Adrenal gland (tissue), 5 donors: ENCODE measurements around the gene TMEM129.

ENCODE experiments used
- CTCF ChIP-seq, 6 experiments: fragments of 450-650 bp in 4 of 6; fragments of 200-600 bp in 2 of 6; sonication (generic) in 1 of 6; IDR thresholded peaks; 1 replicate in 5 of 6; 2 replicates in 1 of 6; pipeline versions ENCODE4 v1.5.1 to v1.8.0; 2016 to 2021; ENCODE audit warnings: antibody characterized with exemption in 6 of 6, mild to moderate bottlenecking in 2 of 6, moderate library complexity in 1 of 6
- POLR2A ChIP-seq, 2 donors: fragments of 450-650 bp; IDR thresholded peaks; one replicate each; pipeline ENCODE4 v1.6.1; 2017; ENCODE audit warnings: antibody characterized with exemption in 2 of 2, mild to moderate bottlenecking in 2 of 2, moderate library complexity in 1 of 2
- donor health status: DM: no; HTN: no; CAD: no.

GRCh38 chr4:1683736-1684505, 37.2 kb downstream of the TMEM129 start, which contains the start of gene FAM53A:
- TF ChIP-seq CTCF (IDR thresholded peaks at IDR 0.05) (peak in 1 of 6 experiments; percentile 6), POLR2A (IDR thresholded peaks at IDR 0.05) (peak in 1 of 2 donors; percentile 66)
